HG03139 (cell line): Measurements from ENCODE around the gene DLX6.

Experiments
- ATAC-seq: cut with Tn5 transposase; IDR thresholded peaks from one replicate; pipeline ENCODE4 v1.9.1; 2021; ENCODE audit not compliant: unreplicated experiment

DLX6 gene

DNA sequence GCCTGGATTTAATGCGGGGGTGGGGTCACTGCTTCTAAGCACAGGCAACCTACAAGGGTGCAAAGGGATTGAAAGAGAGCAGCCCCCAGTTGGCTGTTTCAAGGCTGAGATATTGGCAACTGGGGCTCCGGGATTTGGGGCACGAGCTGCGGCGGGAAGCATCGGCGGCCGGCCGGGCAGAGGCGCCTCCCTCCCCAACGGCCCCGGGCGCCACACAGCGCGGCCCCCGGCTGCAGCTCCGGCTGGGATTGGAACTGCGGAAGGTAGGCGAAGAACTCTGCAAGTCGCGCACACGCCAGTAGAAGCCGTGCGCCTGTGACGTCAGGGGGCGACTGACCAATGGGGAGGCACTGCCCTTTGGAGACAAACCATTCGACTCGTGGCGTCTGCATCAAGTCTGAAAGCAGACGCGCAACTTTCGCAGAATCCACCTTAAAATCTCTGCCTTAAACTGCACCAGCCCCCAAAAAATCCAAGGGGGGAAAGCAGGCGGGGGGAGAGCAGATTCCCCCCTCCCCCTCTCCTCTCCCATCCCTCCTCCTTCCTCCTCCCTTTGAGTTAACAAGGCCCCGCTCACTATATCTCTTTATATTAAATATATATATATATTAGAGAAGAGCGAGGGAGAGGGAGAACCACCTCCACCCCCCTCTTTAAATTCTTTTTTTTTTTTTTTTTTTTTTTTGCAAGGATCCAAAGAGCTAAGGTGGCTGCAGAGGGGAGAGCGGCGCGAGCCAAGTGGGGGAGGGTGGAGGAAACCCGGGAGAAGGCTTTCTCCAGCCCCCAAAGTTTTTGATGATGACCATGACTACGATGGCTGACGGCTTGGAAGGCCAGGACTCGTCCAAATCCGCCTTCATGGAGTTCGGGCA is at the start of gene DLX6:
Gene DLX6 (plus strand): TSS at position 371 of the 872 bp plus-strand sequence. CDS start 425 bp downstream, at position 796.
- no peak for ATAC-seq

GRCh38 chr7:96959135-96959534 is 46.2 kb upstream of the DLX6 start:
- ATAC-seq = no peak

GRCh38 chr7:96962221-96962885 is 43.0 kb upstream of the DLX6 start:
- ATAC-seq = no peak

DNA sequence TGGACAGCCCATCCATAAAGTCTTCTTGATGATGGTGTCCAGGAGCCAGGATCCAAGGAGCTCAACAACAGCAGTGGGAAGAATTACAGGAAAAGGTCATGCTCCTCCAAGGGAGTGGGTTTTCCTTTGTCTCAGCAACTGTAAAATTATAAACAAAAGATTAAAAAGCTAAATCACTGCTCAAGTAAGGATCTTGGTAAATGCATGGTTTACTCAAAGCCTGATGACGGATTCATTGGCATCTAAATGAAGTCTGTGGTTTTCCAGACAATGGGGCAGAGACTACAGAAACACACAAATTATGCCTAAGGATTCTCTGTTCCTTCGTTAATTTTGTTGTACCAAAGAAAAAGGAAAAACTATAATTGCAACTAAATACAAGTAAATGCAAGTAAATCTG is 36.4 kb upstream of the DLX6 start:
- ATAC-seq = no peak

- no peak for ATAC-seq
These were observed 34.6 kb upstream of the DLX6 start for GRCh38 chr7:96970739-96971138.

- ATAC-seq = no peak
These were observed 31.4 kb upstream of the DLX6 start for GRCh38 chr7:96973986-96974385.

- ATAC-seq = no peak
These were observed 29.2 kb upstream of the DLX6 start for GRCh38 chr7:96976106-96976505.

- no peak for ATAC-seq
These were observed 27.9 kb upstream of the DLX6 start for GRCh38 chr7:96977445-96977844.

GRCh38 chr7:96979551-96980276 is 25.6 kb upstream of the DLX6 start:
- ATAC-seq = no peak

DNA sequence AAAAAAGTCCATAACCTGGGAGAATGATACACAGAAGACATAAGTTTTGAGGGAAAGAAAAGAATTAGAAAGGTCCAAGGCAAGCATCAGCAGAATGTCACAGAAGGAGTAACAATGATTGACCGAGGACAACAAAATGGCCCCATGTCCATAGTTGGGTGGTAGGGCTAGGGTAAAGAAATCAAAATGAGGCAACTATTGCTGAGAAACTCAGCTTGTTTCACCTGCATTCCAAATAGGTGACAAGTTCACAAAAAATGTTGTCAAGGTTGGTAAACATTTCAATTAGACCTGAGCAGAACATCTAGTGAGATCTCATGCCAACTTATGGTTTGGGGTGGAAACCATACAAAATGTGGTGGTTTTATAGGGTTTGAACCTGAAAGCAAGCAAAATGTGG is 22.8 kb upstream of the DLX6 start:
- no peak for ATAC-seq

- no peak for ATAC-seq
These were observed 19.4 kb upstream of the DLX6 start for GRCh38 chr7:96985992-96986391.

- no peak for ATAC-seq
These were observed 18.5 kb upstream of the DLX6 start for GRCh38 chr7:96986901-96987300.

GRCh38 chr7:96987719-96988118 is 17.6 kb upstream of the DLX6 start:
- ATAC-seq = no peak

GRCh38 chr7:96989241-96989858 is 16.0 kb upstream of the DLX6 start:
- no peak for ATAC-seq

DNA sequence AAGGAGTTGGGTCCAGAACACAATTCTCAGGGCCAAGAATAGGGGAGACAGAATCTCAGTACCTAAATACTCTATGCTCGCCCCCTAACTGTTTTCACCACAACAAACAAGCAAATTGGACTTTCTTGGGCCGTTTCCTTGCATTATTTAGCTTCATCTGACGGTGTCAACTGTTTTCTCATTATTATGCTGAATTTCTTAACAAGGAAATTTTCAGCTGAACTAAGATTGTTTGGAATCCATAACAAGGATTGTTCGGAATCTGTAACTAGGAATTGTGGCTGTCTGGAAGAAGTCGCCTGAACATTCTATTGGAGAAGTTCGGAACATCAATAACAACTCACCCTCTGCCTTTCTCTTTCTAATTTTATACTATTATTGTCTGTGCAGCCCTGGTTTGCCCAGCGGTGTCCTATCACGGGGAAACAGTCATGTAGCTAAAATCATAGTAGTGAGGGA is 15.5 kb upstream of the DLX6 start:
- ATAC-seq = no peak

DNA sequence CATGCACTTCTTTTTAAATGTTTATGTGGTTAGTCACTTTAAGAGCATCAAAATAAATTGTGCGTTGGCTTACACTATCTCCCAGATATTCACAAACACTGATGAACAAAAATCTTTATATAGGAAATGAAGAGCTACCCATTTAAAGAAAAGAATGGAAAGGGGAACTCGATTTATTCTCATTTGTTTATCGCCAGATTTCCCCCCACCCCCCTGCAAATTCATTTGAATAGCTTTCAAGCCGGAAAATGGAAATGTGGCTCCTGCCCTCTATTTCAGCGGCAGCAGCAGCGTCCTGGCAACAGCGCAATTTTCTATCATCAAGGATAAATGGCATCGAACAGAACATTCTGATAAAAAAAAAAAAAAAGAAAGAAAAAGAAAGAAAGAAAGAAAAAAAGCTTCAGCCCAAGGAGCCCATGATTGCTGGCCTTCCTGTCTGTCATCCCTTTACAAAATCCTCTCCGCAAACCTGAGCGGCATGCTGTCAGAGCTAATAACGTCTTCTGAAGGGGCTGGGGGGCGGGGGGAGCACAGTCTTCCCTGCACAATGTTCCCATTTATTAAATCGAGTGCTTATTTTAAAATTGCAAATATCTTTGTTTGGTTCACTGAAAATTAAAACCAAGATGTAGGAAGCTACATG is 13.7 kb upstream of the DLX6 start:
- ATAC-seq = no peak

- no peak for ATAC-seq
These were observed 13.0 kb upstream of the DLX6 start for GRCh38 chr7:96992192-96993005.

DNA sequence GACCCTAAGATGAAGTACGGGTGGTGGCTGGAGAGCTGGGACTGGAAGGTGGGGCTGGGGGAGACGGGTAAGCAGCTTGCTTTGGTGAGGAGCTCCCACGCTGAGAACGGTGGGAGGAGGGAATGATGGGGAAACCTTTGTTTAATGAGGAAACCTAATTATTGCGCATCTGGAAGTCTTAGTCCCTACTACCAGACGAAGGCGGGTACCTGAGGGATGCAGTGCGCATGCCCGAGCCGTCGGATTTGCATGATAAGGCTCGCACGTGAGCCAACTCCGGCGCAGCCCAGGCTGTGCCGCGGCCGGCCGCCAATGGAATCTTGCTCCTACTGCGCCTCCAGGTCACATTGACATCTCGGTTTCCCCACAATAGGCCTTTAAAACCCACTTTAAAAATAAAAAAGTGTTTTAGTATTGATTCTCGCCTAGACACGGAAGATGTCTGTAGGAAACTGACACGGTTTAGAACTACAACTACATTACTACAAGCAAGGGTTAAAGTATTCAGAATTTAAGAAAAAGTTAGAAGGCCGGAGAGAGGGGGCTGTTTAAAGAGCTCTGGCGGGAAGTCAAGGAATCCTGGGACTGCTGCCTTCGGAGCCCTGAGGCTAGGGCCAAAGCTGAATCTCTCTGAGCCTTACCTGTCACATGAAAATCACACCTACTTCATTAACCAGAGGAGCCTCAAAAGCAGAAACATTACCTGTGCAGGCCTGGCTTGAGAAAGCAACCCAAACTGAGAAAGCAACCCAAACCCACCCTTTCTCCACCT is 12.1 kb upstream of the DLX6 start:
- no peak for ATAC-seq

DNA sequence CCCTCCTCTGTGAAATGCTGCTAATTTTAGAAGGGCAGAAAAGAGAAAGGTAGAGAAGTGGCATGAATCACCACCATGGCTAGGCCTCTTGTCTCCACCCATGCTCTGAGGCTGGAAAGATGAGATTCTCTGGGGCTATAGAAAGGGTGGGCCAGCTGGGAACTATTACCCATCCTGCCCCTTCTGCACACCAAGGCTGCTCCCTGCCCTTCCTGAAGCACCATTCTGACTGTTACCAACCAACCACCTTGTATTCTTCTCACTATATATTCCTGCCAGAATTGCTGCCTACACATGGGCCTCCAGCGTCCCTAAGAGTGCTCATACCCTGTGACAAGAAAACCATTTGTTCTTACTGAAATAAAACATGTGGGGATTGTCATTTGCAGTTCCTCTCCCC is 11.4 kb upstream of the DLX6 start:
- no peak for ATAC-seq
